Measurements from ENCODE around the gene PLPP1.

Gene PLPP1

GRCh38 chr5:55407059-55407684, 127.6 kb downstream of the PLPP1 start:
- Histone ChIP-seq H3K36me3 (ENCODE audit: control insufficient read depth in 1 of 2, insufficient read depth in 2 of 2, low read depth in 1 of 2, low read length in 2 of 2) (peaks cover 4 to 70% of the 10 kb centered on the region in 2 experiments), H2BK5ac (ENCODE audit: low read depth, low read length, poor library complexity, severe bottlenecking) (no peak overlapping the region), H3K79me1 (replicated peaks; ENCODE audit: low read length, poor library complexity, severe bottlenecking) (peaks cover 7% of the 10 kb centered on the region), H3K4me3 (ENCODE audit: insufficient read depth in 1 of 2, low read depth in 1 of 2, low read length in 2 of 2) (no peak overlapping the region), H3K9me3 (ENCODE audit: control insufficient read depth, low read length) (no peaks in the 10 kb centered on the region), H4K8ac (ENCODE audit: low read length) (no peak overlapping the region), H2AK5ac (ENCODE audit: low read length, severe bottlenecking) (no peak overlapping the region), H3K27me3 (ENCODE audit: control insufficient read depth in 1 of 2, insufficient read depth in 1 of 2, low read length in 2 of 2) (no peaks in the 10 kb centered on the region), H2AFZ (ENCODE audit: low read depth, low read length) (no peak overlapping the region), H3K23ac (ENCODE audit: low read length in 2 of 2) (no peak overlapping the region), H3K27ac (ENCODE audit: low read length, poor library complexity, severe bottlenecking) (no peak overlapping the region), H3K4ac (ENCODE audit: low read depth in 1 of 2, low read length in 2 of 2) (no peak overlapping the region), H2BK15ac (ENCODE audit: low read depth, poor library complexity, severe bottlenecking) (no peak overlapping the region), H3K18ac (ENCODE audit: low read depth in 1 of 2, low read length in 2 of 2) (no peak overlapping the region), H2BK12ac (ENCODE audit: low read length in 2 of 2) (no peak overlapping the region), H2BK120ac (ENCODE audit: low read depth, low read length) (no peak overlapping the region), H4K91ac (ENCODE audit: low read length) (no peak overlapping the region), H3K9ac (ENCODE audit: low read length) (no peak overlapping the region), H3K4me2 (ENCODE audit: low read length, poor library complexity, severe bottlenecking) (no peak overlapping the region), H3K4me1 (ENCODE audit: control insufficient read depth, insufficient read depth, low read depth, low read length) (peaks cover 3% of the 10 kb centered on the region), H3K14ac (ENCODE audit: low read length in 2 of 2) (no peak overlapping the region)
- WGBS: 100% methylated on average over 1 of the region's 1 CpG
- peak; percentile 68 for DNase-seq

GRCh38 chr5:55406292-55406691, 128.5 kb downstream of the PLPP1 start:
- H2BK15ac ChIP-seq (ENCODE audit: low read depth, poor library complexity, severe bottlenecking): no peak overlapping the region
- H3K9me3 ChIP-seq (ENCODE audit: control insufficient read depth, low read length): no peaks in the 10 kb centered on the region
- H4K91ac ChIP-seq (ENCODE audit: low read length): no peak overlapping the region
- no peak for DNase-seq
- no peak overlapping the region for H3K18ac ChIP-seq (ENCODE audit: low read depth in 1 of 2, low read length in 2 of 2)
- H3K9ac ChIP-seq (ENCODE audit: low read length): no peak overlapping the region
- no peak overlapping the region for H2BK12ac ChIP-seq (ENCODE audit: low read length in 2 of 2)
- no peak overlapping the region for H3K23ac ChIP-seq (ENCODE audit: low read length in 2 of 2)
- WGBS: 85% methylated on average over 2 of the region's 2 CpGs
- H2AK5ac ChIP-seq (ENCODE audit: low read length, severe bottlenecking): no peak overlapping the region
- H3K4me3 ChIP-seq (ENCODE audit: insufficient read depth in 1 of 2, low read depth in 1 of 2, low read length in 2 of 2): no peak overlapping the region
- H2BK5ac ChIP-seq (ENCODE audit: low read depth, low read length, poor library complexity, severe bottlenecking): no peak overlapping the region
- H4K8ac ChIP-seq (ENCODE audit: low read length): no peak overlapping the region
- no peaks in the 10 kb centered on the region for H3K27me3 ChIP-seq (ENCODE audit: control insufficient read depth in 1 of 2, insufficient read depth in 1 of 2, low read length in 2 of 2)
- H2AFZ ChIP-seq (ENCODE audit: low read depth, low read length): no peak overlapping the region
- peaks cover 7 to 71% of the 10 kb centered on the region in 2 experiments for H3K36me3 ChIP-seq (ENCODE audit: control insufficient read depth in 1 of 2, insufficient read depth in 2 of 2, low read depth in 1 of 2, low read length in 2 of 2)
- H2BK120ac ChIP-seq (ENCODE audit: low read depth, low read length): no peak overlapping the region
- H3K4ac ChIP-seq (ENCODE audit: low read depth in 1 of 2, low read length in 2 of 2): no peak overlapping the region
- H3K4me2 ChIP-seq (ENCODE audit: low read length, poor library complexity, severe bottlenecking): no peak overlapping the region
- no peak overlapping the region for H3K14ac ChIP-seq (ENCODE audit: low read length in 2 of 2)
- H3K79me1 ChIP-seq (replicated peaks; ENCODE audit: low read length, poor library complexity, severe bottlenecking): peaks cover 7% of the 10 kb centered on the region
- H3K27ac ChIP-seq (ENCODE audit: low read length, poor library complexity, severe bottlenecking): no peak overlapping the region
- H3K4me1 ChIP-seq (ENCODE audit: control insufficient read depth, insufficient read depth, low read depth, low read length): peaks cover 3% of the 10 kb centered on the region

- Histone ChIP-seq H3K9me3 (ENCODE audit: control insufficient read depth, low read length) (no peaks in the 10 kb centered on the region), H3K36me3 (ENCODE audit: control insufficient read depth in 1 of 2, insufficient read depth in 2 of 2, low read depth in 1 of 2, low read length in 2 of 2) (peaks cover 10 to 79% of the 10 kb centered on the region in 2 experiments), H3K4ac (ENCODE audit: low read depth in 1 of 2, low read length in 2 of 2) (no peak overlapping the region), H2BK12ac (ENCODE audit: low read length in 2 of 2) (no peak overlapping the region), H4K91ac (ENCODE audit: low read length) (no peak overlapping the region), H4K8ac (ENCODE audit: low read length) (no peak overlapping the region), H3K4me2 (ENCODE audit: low read length, poor library complexity, severe bottlenecking) (no peak overlapping the region), H3K18ac (ENCODE audit: low read depth in 1 of 2, low read length in 2 of 2) (no peak overlapping the region), H3K14ac (ENCODE audit: low read length in 2 of 2) (no peak overlapping the region), H2BK120ac (ENCODE audit: low read depth, low read length) (no peak overlapping the region), H3K4me3 (ENCODE audit: insufficient read depth in 1 of 2, low read depth in 1 of 2, low read length in 2 of 2) (no peak overlapping the region), H3K27ac (ENCODE audit: low read length, poor library complexity, severe bottlenecking) (no peak overlapping the region), H3K79me1 (replicated peaks; ENCODE audit: low read length, poor library complexity, severe bottlenecking) (peaks cover 7% of the 10 kb centered on the region), H2BK15ac (ENCODE audit: low read depth, poor library complexity, severe bottlenecking) (no peak overlapping the region), H3K23ac (ENCODE audit: low read length in 2 of 2) (no peak overlapping the region), H2AK5ac (ENCODE audit: low read length, severe bottlenecking) (no peak overlapping the region), H3K9ac (ENCODE audit: low read length) (no peak overlapping the region), H2BK5ac (ENCODE audit: low read depth, low read length, poor library complexity, severe bottlenecking) (no peak overlapping the region), H3K4me1 (ENCODE audit: control insufficient read depth, insufficient read depth, low read depth, low read length) (no peaks in the 10 kb centered on the region), H2AFZ (ENCODE audit: low read depth, low read length) (no peak overlapping the region), H3K27me3 (ENCODE audit: control insufficient read depth in 1 of 2, insufficient read depth in 1 of 2, low read length in 2 of 2) (no peaks in the 10 kb centered on the region)
- WGBS: 37% methylated on average over 2 of the region's 2 CpGs
- no peak for DNase-seq
Observed at GRCh38 chr5:55402199-55402598, 132.6 kb downstream of the PLPP1 start.

GRCh38 chr5:55393501-55394175, 141.1 kb downstream of the PLPP1 start:
- Histone ChIP-seq H3K23ac (ENCODE audit: low read length in 2 of 2) (no peak overlapping the region), H3K9ac (ENCODE audit: low read length) (no peak overlapping the region), H3K4me2 (ENCODE audit: low read length, poor library complexity, severe bottlenecking) (no peak overlapping the region), H2BK5ac (ENCODE audit: low read depth, low read length, poor library complexity, severe bottlenecking) (no peak overlapping the region), H3K79me1 (replicated peaks; ENCODE audit: low read length, poor library complexity, severe bottlenecking) (peaks cover 17% of the 10 kb centered on the region), H4K8ac (ENCODE audit: low read length) (no peak overlapping the region), H2BK120ac (ENCODE audit: low read depth, low read length) (no peak overlapping the region), H2BK12ac (ENCODE audit: low read length in 2 of 2) (no peak overlapping the region), H2BK15ac (ENCODE audit: low read depth, poor library complexity, severe bottlenecking) (no peak overlapping the region), H3K36me3 (ENCODE audit: control insufficient read depth in 1 of 2, insufficient read depth in 2 of 2, low read depth in 1 of 2, low read length in 2 of 2) (peaks cover 14 to 77% of the 10 kb centered on the region in 2 experiments), H3K4me1 (ENCODE audit: control insufficient read depth, insufficient read depth, low read depth, low read length) (no peaks in the 10 kb centered on the region), H3K4ac (ENCODE audit: low read depth in 1 of 2, low read length in 2 of 2) (no peak overlapping the region), H3K4me3 (ENCODE audit: insufficient read depth in 1 of 2, low read depth in 1 of 2, low read length in 2 of 2) (no peak overlapping the region), H4K91ac (ENCODE audit: low read length) (no peak overlapping the region), H2AK5ac (ENCODE audit: low read length, severe bottlenecking) (no peak overlapping the region), H2AFZ (ENCODE audit: low read depth, low read length) (no peak overlapping the region), H3K18ac (ENCODE audit: low read depth in 1 of 2, low read length in 2 of 2) (no peak overlapping the region), H3K27me3 (ENCODE audit: control insufficient read depth in 1 of 2, insufficient read depth in 1 of 2, low read length in 2 of 2) (no peaks in the 10 kb centered on the region), H3K14ac (ENCODE audit: low read length in 2 of 2) (no peak overlapping the region), H3K27ac (ENCODE audit: low read length, poor library complexity, severe bottlenecking) (no peak overlapping the region), H3K9me3 (ENCODE audit: control insufficient read depth, low read length) (peaks cover 10% of the 10 kb centered on the region)
- no peak for DNase-seq
- WGBS: no CpG with 5 or more reads among the region's 2 CpGs

Measured in mesenchymal stem cell (in vitro differentiated cells and primary cell).